Endothelial cell of umbilical vein (primary cell): ENCODE results near the gene KCNH5. TPM values are rescaled to one million over a fixed set of nuclear protein-coding genes. Genes with fewer than 3 reads are reported as not detected.

Source experiments
- BruUV-seq: library from RNA; stranded (reverse); fragments of 400-500 nt; replicated peaks from 2 replicates; lab custom pipeline; 2021; lab: Mats Ljungman, UMichigan
- CTCF ChIA-PET: fragments of 300-600, 350-600 bp; sonication (Branson Sonifier 250); formaldehyde crosslinking; loops from one replicate; lab custom pipeline; 2021; ENCODE audit warnings: antibody characterized with exemption, inconsistent platforms; lab: Charles Lee
- POLR2A ChIA-PET: fragments of 300-600, 350-600 bp; sonication (Branson Sonifier 250); formaldehyde crosslinking; loops from one replicate; lab custom pipeline; 2021; ENCODE audit warnings: antibody characterized with exemption, inconsistent platforms; lab: Charles Lee
- DNase-seq: peaks from one replicate; pipeline ENCODE4 v3.0.0-alpha.2; 2011; ENCODE audit warnings: low read depth, low spot score
- FAIRE-seq: peaks from 2 replicates; lab custom pipeline; 2011; peaks lifted over from hg19 to GRCh38; lab: Jason Lieb, UNC
- H2AFZ ChIP-seq: 2 replicates; pipeline ENCODE4 v1.6.0; 2012; ENCODE audit warnings: low read depth, low read length, control low read depth, inconsistent platforms
- H3K27ac ChIP-seq: 2 replicates; pipeline ENCODE4 v1.5.1; 2011; ENCODE audit warnings: low read depth, mild to moderate bottlenecking, control low read depth, low read length, moderate library complexity; ENCODE audit not compliant: insufficient read depth
- H3K27me3 ChIP-seq, 2 experiments: 2 replicates each; pipeline versions ENCODE4 v1.6.0 to v1.6.1; 2011; ENCODE audit warnings: low read length in 2 of 2, mixed read lengths in 1 of 2; ENCODE audit not compliant: control insufficient read depth in 2 of 2, insufficient read depth in 2 of 2
- H3K36me3 ChIP-seq, 2 experiments: 2 replicates in 1 of 2; 3 replicates in 1 of 2; pipeline ENCODE4 v1.5.1; 2011; ENCODE audit warnings: low read length in 2 of 2, mild to moderate bottlenecking in 1 of 2, moderate library complexity in 1 of 2; ENCODE audit not compliant: control insufficient read depth in 2 of 2, insufficient read depth in 2 of 2; ENCODE audit errors: extremely low read depth in 1 of 2
- H3K4me1 ChIP-seq: 3 replicates; pipeline ENCODE4 v1.5.1; 2011; ENCODE audit warnings: mild to moderate bottlenecking, low read length; ENCODE audit not compliant: control insufficient read depth, insufficient read depth; ENCODE audit errors: extremely low read depth
- H3K4me2 ChIP-seq: 2 replicates; pipeline ENCODE4 v1.6.1; 2011; ENCODE audit warnings: low read length, control low read depth, mixed read lengths; ENCODE audit not compliant: insufficient read depth
- H3K4me3 ChIP-seq, 3 experiments: fragments of 200-600 bp in 1 of 3; sonication (generic), shearing (Covaris generic) in 1 of 3; replicated peaks in 1 of 3; 2 replicates each; pipeline ENCODE4 v1.5.1; 2011 to 2016; ENCODE audit warnings: control low read depth in 3 of 3, low read length in 3 of 3, mild to moderate bottlenecking in 2 of 3, inconsistent platforms in 1 of 3, low read depth in 1 of 3, moderate library complexity in 1 of 3; ENCODE audit not compliant: insufficient read depth in 1 of 3
- H3K79me2 ChIP-seq: 2 replicates; pipeline ENCODE4 v1.6.0; 2012; ENCODE audit warnings: low read length, inconsistent platforms; ENCODE audit not compliant: control insufficient read depth, insufficient read depth
- H3K9ac ChIP-seq: replicated peaks from 2 replicates; pipeline ENCODE3; 2011; ENCODE audit warnings: low read length, control low read depth; ENCODE audit not compliant: insufficient read depth; ENCODE audit errors: extremely low read depth
- H3K9me1 ChIP-seq: replicated peaks from 3 replicates; pipeline ENCODE4 v1.6.0; 2011; ENCODE audit warnings: mild to moderate bottlenecking, low read length; ENCODE audit not compliant: control insufficient read depth, insufficient read depth; ENCODE audit errors: extremely low read depth
- H3K9me3 ChIP-seq: replicated peaks from 2 replicates; pipeline ENCODE4 v1.5.1; 2012; ENCODE audit warnings: low read length, inconsistent platforms; ENCODE audit not compliant: control insufficient read depth, insufficient read depth
- H4K20me1 ChIP-seq: replicated peaks from 2 replicates; pipeline ENCODE3; 2011; ENCODE audit warnings: mild to moderate bottlenecking, low read length; ENCODE audit not compliant: control insufficient read depth, insufficient read depth; ENCODE audit errors: extremely low read depth
- EZH2 ChIP-seq: IDR thresholded peaks from 2 replicates; pipeline ENCODE4 v1.6.1; 2012; ENCODE audit warnings: borderline replicate concordance, low read depth, mild to moderate bottlenecking, moderate library complexity, low read length, inconsistent platforms; ENCODE audit not compliant: severe bottlenecking
- FOS ChIP-seq: IDR thresholded peaks from 2 replicates; pipeline ENCODE4 v1.6.1; 2011; ENCODE audit warnings: mild to moderate bottlenecking, low read length, moderate library complexity, borderline replicate concordance; ENCODE audit not compliant: insufficient read depth
- GATA2 ChIP-seq: IDR thresholded peaks from 2 replicates; pipeline ENCODE4 v1.7.0; 2011; ENCODE audit warnings: low read depth, mild to moderate bottlenecking, moderate library complexity, mixed read lengths, low read length; ENCODE audit not compliant: insufficient read length, insufficient read depth
- JUN ChIP-seq: IDR thresholded peaks from 2 replicates; pipeline ENCODE4 v1.6.1; 2011; ENCODE audit warnings: borderline replicate concordance, low read depth; ENCODE audit not compliant: insufficient read length, insufficient read depth
- MYC ChIP-seq: IDR thresholded peaks from one replicate; pipeline ENCODE4 v1.6.1; 2011; ENCODE audit warnings: mild to moderate bottlenecking, low read depth, low read length
- POLR2A ChIP-seq: IDR thresholded peaks from 2 replicates; pipeline ENCODE4 v1.6.1; 2012; ENCODE audit warnings: low read depth, mild to moderate bottlenecking, control low read depth, low read length
- POLR2AphosphoS5 ChIP-seq: IDR thresholded peaks from 2 replicates; pipeline ENCODE4 v1.6.1; 2012; ENCODE audit warnings: low read depth, mild to moderate bottlenecking, control low read depth, low read length, moderate library complexity; ENCODE audit not compliant: insufficient read depth
- dilution Hi-C: fragments of 300-500 bp; cut with MboI; formaldehyde crosslinking; loops from one replicate; pipeline ENCODE4 v1.15.0; 2019; ENCODE audit warnings: low sequenced_read_pairs; ENCODE audit not compliant: extremely low pct_ligation_motif_present
- intact Hi-C: fragments of 100-400 bp; cut with micrococcal nuclease; formaldehyde crosslinking; loops from one replicate; pipeline ENCODE4 v1.10.0; 2022
- polyA plus RNA-seq, 4 experiments: library from polyadenylated mRNA; depleted of rRNA in 3 of 4; stranded (reverse) in 3 of 4; unstranded in 1 of 4; fragments of >200 nt; gene quantifications; 2 replicates each; pipeline versions ENCODE4 v1.2.1 to v1.2.3, GENCODE V29; 2011 to 2012; ENCODE audit warnings: missing spikeins in 1 of 4
- total RNA-seq: library from RNA; stranded (reverse); gene quantifications from 2 replicates; pipeline ENCODE4 v1.2.3, GENCODE V29; 2021
- TF ChIP-seq, protein P1 (sequence below), 2 donors: IDR thresholded peaks; 1 replicate in 1 of 2; 2 replicates in 1 of 2; pipeline ENCODE4 v1.5.1; 2011; ENCODE audit warnings: low read length in 2 of 2, mild to moderate bottlenecking in 2 of 2, moderate library complexity in 2 of 2, control low read depth in 1 of 2, inconsistent platforms in 1 of 2, low read depth in 1 of 2; ENCODE audit not compliant: insufficient read depth in 1 of 2; ENCODE audit errors: extremely low read depth in 1 of 2
- TF ChIP-seq, protein P2 (sequence below): IDR thresholded peaks from 2 replicates; pipeline ENCODE4 v1.6.1; 2011; ENCODE audit not compliant: insufficient read depth, insufficient read length

Gene KCNH5
- total and polyA plus RNA-seq, 2 donors (not counting 3 experiments of a cell fraction or from before 2014, with no cell fraction given) = not detected

DNA sequence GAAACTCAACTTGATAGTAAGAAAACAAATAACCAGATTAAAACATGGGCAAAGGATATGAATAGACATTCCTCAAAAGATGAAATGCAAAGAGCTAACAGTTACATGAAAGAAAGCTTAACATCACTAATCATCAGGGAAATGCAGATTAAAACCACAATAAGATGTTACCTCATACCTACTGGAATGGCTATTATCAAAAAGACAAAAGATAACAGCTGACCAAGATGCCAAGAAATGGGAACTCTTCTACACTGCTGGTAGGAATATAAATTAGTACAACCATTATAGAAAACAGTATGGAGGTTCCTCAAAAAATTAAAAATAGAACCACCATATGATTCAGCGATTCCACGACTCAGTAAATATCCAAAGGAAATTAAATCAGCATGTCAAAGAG lies 18.8 kb downstream of the KCNH5 start:
- H3K4me2 ChIP-seq = no peak overlapping the region
- H3K9me3 ChIP-seq = no peaks in the 10 kb centered on the region
- peaks cover under 1 to 10% of the 10 kb centered on the region in 2 experiments for H3K27me3 ChIP-seq
- H3K36me3 ChIP-seq = no peaks in the 10 kb centered on the region
- FAIRE-seq (no peak), DNase-seq (no peak)
- TF ChIP-seq FOS = no peak
- TF ChIP-seq, protein P1, sequence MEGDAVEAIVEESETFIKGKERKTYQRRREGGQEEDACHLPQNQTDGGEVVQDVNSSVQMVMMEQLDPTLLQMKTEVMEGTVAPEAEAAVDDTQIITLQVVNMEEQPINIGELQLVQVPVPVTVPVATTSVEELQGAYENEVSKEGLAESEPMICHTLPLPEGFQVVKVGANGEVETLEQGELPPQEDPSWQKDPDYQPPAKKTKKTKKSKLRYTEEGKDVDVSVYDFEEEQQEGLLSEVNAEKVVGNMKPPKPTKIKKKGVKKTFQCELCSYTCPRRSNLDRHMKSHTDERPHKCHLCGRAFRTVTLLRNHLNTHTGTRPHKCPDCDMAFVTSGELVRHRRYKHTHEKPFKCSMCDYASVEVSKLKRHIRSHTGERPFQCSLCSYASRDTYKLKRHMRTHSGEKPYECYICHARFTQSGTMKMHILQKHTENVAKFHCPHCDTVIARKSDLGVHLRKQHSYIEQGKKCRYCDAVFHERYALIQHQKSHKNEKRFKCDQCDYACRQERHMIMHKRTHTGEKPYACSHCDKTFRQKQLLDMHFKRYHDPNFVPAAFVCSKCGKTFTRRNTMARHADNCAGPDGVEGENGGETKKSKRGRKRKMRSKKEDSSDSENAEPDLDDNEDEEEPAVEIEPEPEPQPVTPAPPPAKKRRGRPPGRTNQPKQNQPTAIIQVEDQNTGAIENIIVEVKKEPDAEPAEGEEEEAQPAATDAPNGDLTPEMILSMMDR (IDR thresholded peaks at IDR 0.05; ENCODE audit: extremely low read depth in 1 of 2, insufficient read depth in 1 of 2, low read depth in 1 of 2, low read length in 2 of 2) = no peak
- no peaks in the 10 kb centered on the region for H3K79me2 ChIP-seq
- H2AFZ ChIP-seq = no peak overlapping the region
- H3K4me1 ChIP-seq = no peaks in the 10 kb centered on the region
- ChIA-PET CTCF (no interaction called here), POLR2A (no interaction called here)
- intact Hi-C loops (no loop called here), dilution Hi-C loops (no loop called here)
- no peak overlapping the region for H3K4me3 ChIP-seq
- no peak overlapping the region for H3K27ac ChIP-seq
- H3K9ac ChIP-seq = no peak overlapping the region
- no TSS peak for BruUV-seq
- H3K9me1 ChIP-seq = no peaks in the 10 kb centered on the region
- no peaks in the 10 kb centered on the region for H4K20me1 ChIP-seq

GRCh38 chr14:63014621-63015020 lies 30.6 kb downstream of the KCNH5 start:
- Histone ChIP-seq H3K27me3 (peaks cover 2 to 5% of the 10 kb centered on the region in 2 experiments), H3K4me1 (no peaks in the 10 kb centered on the region), H3K9me1 (peaks cover 2% of the 10 kb centered on the region), H3K27ac (no peak overlapping the region), H3K9me3 (no peaks in the 10 kb centered on the region), H3K79me2 (no peaks in the 10 kb centered on the region), H3K36me3 (no peaks in the 10 kb centered on the region), H3K4me2 (no peak overlapping the region), H4K20me1 (no peaks in the 10 kb centered on the region), H3K9ac (no peak overlapping the region), H2AFZ (no peak overlapping the region), H3K4me3 (no peak overlapping the region)
- CTCF ChIA-PET = no interaction called here
- dilution Hi-C loops (no loop called here), intact Hi-C loops (no loop called here)
- BruUV-seq = no TSS peak
- no peak for TF ChIP-seq POLR2AphosphoS5
- TF ChIP-seq, protein P1 (IDR thresholded peaks at IDR 0.05; ENCODE audit: extremely low read depth in 1 of 2, insufficient read depth in 1 of 2, low read depth in 1 of 2, low read length in 2 of 2) = no peak
- TF ChIP-seq EZH2 = no peak
- TF ChIP-seq FOS = no peak
- no peak for TF ChIP-seq POLR2A
- TF ChIP-seq GATA2 = no peak
- TF ChIP-seq, protein P2, sequence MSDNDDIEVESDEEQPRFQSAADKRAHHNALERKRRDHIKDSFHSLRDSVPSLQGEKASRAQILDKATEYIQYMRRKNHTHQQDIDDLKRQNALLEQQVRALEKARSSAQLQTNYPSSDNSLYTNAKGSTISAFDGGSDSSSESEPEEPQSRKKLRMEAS = no peak
- TF ChIP-seq MYC = no peak
- TF ChIP-seq JUN = no peak
- POLR2A ChIA-PET = no interaction called here
- DNase-seq (no peak), FAIRE-seq (no peak)
